GM12878 (cell line): ENCODE data around the gene PTPRM.

Experiments used
- CEBPZ ChIP-seq: fragments of 150-350 bp; IDR thresholded peaks from 2 replicates; pipeline ENCODE4 v1.6.1; 2016; ENCODE audit warnings: low read depth, low read length
- CTCF ChIP-seq, 3 experiments: IDR thresholded peaks in 2 of 3; conservative IDR thresholded peaks in 1 of 3; 2 replicates each; pipeline ENCODE4 v1.5.1; 2011; ENCODE audit warnings: low read depth in 3 of 3, low read length in 3 of 3, mild to moderate bottlenecking in 3 of 3, control low read depth in 2 of 3, moderate library complexity in 2 of 3, inconsistent platforms in 1 of 3, mixed read lengths in 1 of 3; ENCODE audit not compliant: control insufficient read depth in 2 of 3, insufficient read depth in 1 of 3; ENCODE audit errors: extremely low read depth in 1 of 3
- EP300 ChIP-seq, 2 experiments: fragments of 150-350 bp in 1 of 2; IDR thresholded peaks; 2 replicates each; pipeline ENCODE4 v1.6.1; 2011 to 2012; ENCODE audit warnings: low read depth in 2 of 2, low read length in 2 of 2, borderline replicate concordance in 1 of 2, improper control_type of control experiment in 1 of 2, inconsistent platforms in 1 of 2; ENCODE audit not compliant: control insufficient read depth in 1 of 2
- EZH2 ChIP-seq: IDR thresholded peaks from 2 replicates; pipeline ENCODE4 v1.6.1; 2012; ENCODE audit warnings: low read depth, mild to moderate bottlenecking, control low read depth, inconsistent platforms, low read length, borderline replicate concordance; ENCODE audit not compliant: control insufficient read depth
- SP1 ChIP-seq: IDR thresholded peaks from one replicate; pipeline ENCODE4 v1.6.1; 2011; ENCODE audit warnings: low read depth, low read length
- SRF ChIP-seq, 2 experiments: IDR thresholded peaks; 2 replicates each; pipeline ENCODE4 v1.6.1; 2011; ENCODE audit warnings: low read depth in 2 of 2, low read length in 2 of 2, mild to moderate bottlenecking in 1 of 2, moderate library complexity in 1 of 2
- STAT3 ChIP-seq: IDR thresholded peaks from 2 replicates; pipeline ENCODE4 v1.6.1; 2011; ENCODE audit warnings: low read depth, low read length, improper control_type of control experiment
- ZBTB11 ChIP-seq: fragments of 450-650 bp; formaldehyde crosslinking; IDR thresholded peaks from 2 replicates; pipeline ENCODE4 v1.5.0; 2022; ENCODE audit warnings: mild to moderate bottlenecking, missing genetic modification characterization
- ZBTB4 ChIP-seq: fragments of 450-650 bp; formaldehyde crosslinking; IDR thresholded peaks from 2 replicates; pipeline ENCODE4 v1.4.0; 2022; ENCODE audit warnings: mild to moderate bottlenecking, moderate library complexity
- ZNF274 ChIP-seq: IDR thresholded peaks from one replicate; pipeline ENCODE4 v1.8.0; 2011; ENCODE audit not compliant: insufficient read length, insufficient read depth

- TF ChIP-seq CEBPZ (no peak), ZBTB11 (CRISPR knock-in tag) (no peak), EZH2 (no peak), CTCF (IDR thresholded peaks at IDR 0.05 in 2 of 3, conservative IDR thresholded peaks at IDR 0.05 in 1 of 3; ENCODE audit: control insufficient read depth in 2 of 3, extremely low read depth in 1 of 3, insufficient read depth in 1 of 3, low read depth in 3 of 3, low read length in 3 of 3) (no peak), EP300 (IDR thresholded peaks at IDR 0.05; ENCODE audit: borderline replicate concordance in 1 of 2, control insufficient read depth in 1 of 2, low read depth in 2 of 2, low read length in 2 of 2) (no peak), SRF (IDR thresholded peaks at IDR 0.05; ENCODE audit: low read depth in 2 of 2, low read length in 2 of 2) (no peak), ZBTB4 (CRISPR knock-in tag) (no peak), ZNF274 (no peak), STAT3 (no peak), SP1 (no peak)
Measured at GRCh38 chr18:7696780-7697179, 129.7 kb downstream of the PTPRM start.
